T-helper 9 cell (primary cell): ENCODE data around the gene RNASE8.
"Not testable (repeated sequence)": the region's sequence is repeated elsewhere in the genome, so short reads cannot be mapped to it uniquely, and the experiment has no call there.

Experiments used
- DNase-seq: peaks from one replicate; pipeline ENCODE4 v3.0.0-alpha.2; 2020
- total RNA-seq, 2 donors: gene quantifications; one replicate each; lab custom pipeline; 2026; lab: John Stamatoyannopoulos, UW

Gene RNASE8
- 0 reads per million in 2 donors for total RNA-seq

DNA sequence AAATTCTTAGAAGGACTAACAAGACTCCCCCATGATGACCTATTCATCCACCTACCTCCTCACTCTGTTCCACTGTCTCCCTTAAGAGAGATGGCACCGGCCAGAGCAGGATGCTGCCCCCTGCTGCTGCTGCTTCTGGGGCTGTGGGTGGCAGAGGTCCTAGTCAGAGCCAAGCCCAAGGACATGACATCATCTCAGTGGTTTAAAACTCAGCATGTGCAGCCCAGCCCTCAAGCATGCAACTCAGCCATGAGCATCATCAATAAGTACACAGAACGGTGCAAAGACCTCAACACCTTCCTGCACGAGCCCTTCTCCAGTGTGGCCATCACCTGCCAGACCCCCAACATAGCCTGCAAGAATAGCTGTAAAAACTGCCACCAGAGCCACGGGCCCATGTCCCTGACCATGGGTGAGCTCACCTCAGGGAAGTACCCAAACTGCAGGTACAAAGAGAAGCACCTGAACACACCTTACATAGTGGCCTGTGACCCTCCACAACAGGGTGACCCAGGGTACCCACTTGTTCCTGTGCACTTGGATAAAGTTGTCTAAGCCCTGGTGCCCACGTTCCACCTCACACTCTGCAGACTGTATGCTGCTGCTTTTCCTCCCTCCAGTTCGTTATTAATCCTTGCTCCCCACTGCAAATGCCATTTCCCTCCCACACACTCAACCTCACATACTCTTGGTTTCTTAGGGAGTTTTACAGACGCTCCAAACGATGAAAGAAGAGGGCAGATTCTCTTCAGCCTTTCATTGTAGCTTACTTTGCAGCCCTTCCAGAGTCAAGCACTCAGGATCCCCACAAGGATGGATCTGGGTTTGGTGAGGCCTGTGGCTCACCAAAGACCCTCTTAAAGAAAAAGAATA, at the start of gene RNASE8:
Gene RNASE8 (plus strand): TSS at position 20 of the 873 bp plus-strand sequence. CDS start 71 bp downstream, at position 91.
- DNase-seq = no peak

- not testable (repeated sequence) for DNase-seq
Observed at GRCh38 chr14:21009721-21010120, 47.9 kb upstream of the RNASE8 start.

- DNase-seq = no peak
Observed at GRCh38 chr14:21011136-21011535, 46.5 kb upstream of the RNASE8 start.

GRCh38 chr14:21014761-21015190, 42.8 kb upstream of the RNASE8 start:
- peak; percentile 87 for DNase-seq

DNA sequence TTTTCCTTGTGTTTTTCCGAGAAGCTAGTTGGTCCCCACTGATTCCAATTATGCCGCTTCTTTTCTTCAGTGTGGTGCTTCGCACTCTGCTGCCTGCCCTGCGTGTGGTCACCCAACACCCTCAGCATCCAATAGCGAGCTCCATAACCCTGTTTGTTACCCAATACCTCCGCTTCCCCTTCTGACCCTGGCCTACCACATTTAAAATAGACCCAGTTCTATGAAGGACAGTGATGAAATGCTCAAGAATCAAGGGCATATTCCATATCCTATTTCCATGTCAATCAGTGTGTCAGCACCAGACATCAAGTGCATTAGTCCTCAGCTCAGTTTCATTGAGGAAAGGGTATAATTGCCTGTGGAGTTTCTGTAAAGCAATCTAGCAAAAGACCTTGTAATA, 42.3 kb upstream of the RNASE8 start:
- DNase-seq = no peak

GRCh38 chr14:21016413-21017190, 41.0 kb upstream of the RNASE8 start:
- no peak for DNase-seq

GRCh38 chr14:21017528-21018245, 39.9 kb upstream of the RNASE8 start:
- DNase-seq = no peak

DNA sequence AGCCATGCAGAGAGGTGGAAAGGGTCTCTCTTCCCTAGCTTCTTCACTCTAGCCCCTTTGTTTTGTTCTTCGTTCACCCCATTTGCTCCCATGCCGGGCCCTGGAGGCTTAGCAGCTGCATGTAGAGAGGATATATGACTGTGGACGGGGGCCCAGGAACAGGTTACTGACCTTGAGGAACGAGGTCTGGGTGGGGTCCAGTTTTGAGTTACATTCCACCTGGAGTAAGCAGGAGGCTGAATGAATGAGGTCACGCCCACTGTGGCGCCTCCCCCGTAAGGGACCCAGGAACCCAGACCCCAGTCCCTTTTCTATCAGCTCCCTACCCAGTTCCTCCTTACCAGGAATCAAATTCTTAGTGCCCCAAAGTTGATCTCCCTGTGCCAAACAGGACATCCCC, 39.3 kb upstream of the RNASE8 start:
- no peak for DNase-seq

DNA sequence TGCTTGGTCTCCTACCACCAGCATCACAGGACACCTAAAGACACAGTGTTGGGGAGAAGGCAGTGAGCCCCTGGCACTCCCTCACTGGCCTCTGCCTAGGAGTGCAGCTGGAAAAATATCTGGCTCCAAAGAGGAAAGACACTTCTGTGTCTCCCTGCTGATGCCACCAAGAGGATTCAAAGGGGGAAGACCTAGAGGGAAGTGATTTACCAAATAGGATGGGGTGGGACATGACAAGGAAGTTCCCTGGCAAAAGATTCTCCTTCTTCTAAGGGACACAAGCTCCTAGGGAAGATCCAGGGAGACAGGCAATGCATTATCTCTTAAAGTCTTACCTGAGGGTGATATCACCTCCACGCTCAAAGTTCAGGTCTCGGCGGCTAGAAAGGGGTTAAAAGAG, 38.8 kb upstream of the RNASE8 start:
- DNase-seq = no peak

GRCh38 chr14:21019366-21019765, 38.3 kb upstream of the RNASE8 start:
- DNase-seq = no peak

DNA sequence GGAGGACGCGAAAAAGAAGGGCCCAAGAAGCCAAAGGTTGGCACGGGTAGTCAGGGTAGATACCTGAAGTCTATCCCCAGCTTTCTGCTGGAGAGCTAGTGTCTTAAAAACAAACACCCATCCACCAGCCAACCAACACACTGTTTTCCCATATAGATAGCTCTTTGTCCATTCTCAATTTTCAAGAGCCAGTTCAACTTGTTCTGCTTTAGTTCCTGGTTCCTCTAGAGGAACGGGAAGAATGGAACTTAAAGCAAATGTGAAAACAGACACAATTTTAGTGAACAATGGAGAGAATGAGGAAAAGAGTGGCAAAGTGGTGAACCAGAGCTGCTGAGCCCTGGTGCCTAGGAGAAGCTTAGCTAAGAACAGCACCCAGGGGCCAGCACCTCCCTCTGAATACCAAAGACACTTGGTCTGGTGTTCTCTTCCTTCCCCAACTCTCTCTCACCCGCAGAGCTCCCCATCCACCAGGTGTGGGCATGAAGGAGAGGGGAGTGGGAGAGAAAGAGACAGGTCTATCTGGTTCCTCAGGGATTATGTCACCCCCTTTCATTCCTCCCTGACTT, 36.6 kb upstream of the RNASE8 start:
- no peak for DNase-seq

GRCh38 chr14:21022686-21023085, 34.9 kb upstream of the RNASE8 start:
- no peak for DNase-seq

DNA sequence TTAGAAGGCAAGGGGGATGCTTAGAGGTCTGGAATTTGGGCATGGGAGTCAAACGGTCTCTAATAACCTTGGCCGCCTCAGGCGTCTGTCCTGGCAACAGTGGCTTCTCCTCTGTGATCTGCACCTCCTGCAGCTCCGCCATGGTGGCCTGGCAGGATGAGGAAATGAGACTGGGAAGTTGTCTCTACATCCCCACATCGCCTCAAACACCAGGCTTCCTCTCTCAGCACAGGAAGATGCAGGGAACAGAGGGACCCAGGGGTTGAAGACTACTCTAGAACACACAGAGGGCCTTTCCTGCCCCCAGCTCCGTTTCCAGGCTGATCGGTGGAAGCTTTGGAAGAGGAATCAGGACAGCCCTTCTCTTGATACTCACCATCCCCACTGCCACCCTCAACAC, 34.4 kb upstream of the RNASE8 start:
- DNase-seq = no peak

- DNase-seq = peak; percentile 21
Observed at GRCh38 chr14:21023817-21024584, 33.6 kb upstream of the RNASE8 start.

GRCh38 chr14:21024585-21025370, 32.8 kb upstream of the RNASE8 start, which contains the start of gene NDRG2:
TSS of gene NDRG2 (minus strand) at chr14:21025061. CDS start at chr14:21023315, 1,746 bp downstream.
- DNase-seq = peak; percentile 80

GRCh38 chr14:21025371-21026273, 32.0 kb upstream of the RNASE8 start:
- DNase-seq = no peak

- DNase-seq = no peak
Observed at GRCh38 chr14:21026274-21026987, 31.2 kb upstream of the RNASE8 start.

DNA sequence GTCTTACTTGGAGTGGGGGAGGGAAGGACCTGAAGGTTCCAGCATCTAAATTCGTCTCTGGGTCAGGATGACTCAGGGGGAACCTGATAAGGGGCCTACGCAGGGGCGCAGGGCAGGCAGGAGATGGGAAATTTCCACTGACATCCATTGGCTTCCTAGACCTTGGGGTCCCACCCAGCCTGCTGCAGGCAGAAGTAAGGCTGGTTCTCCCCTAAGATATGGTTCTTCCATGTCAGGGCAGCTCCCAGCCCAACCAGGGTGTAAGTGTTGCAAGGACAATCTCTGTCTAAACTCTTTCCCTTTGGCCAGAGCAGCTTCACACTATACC, 30.7 kb upstream of the RNASE8 start:
- DNase-seq = no peak

GRCh38 chr14:21029917-21030316, 27.7 kb upstream of the RNASE8 start, which contains the start of gene TPPP2:
TSS of gene TPPP2 (plus strand) at chr14:21030217. CDS start at chr14:21030582, 365 bp downstream.
- DNase-seq = no peak
